K562 (cell line): Measurements from ENCODE around the gene CNOT6L. TPM values are rescaled to one million over a fixed set of nuclear protein-coding genes. Genes with fewer than 3 reads are reported as not detected.

Source experiments
- ARID4B ChIP-seq: sonication (generic); formaldehyde crosslinking; IDR thresholded peaks from 2 replicates; pipeline ENCODE4 v1.8.0; 2022; ENCODE audit warnings: mild to moderate bottlenecking, missing genetic modification reagents
- UBTF ChIP-seq, 2 experiments: IDR thresholded peaks; 2 replicates each; pipeline ENCODE4 v1.6.1; 2012; ENCODE audit warnings: improper control_type of control experiment in 2 of 2, low read depth in 2 of 2, low read length in 2 of 2, borderline replicate concordance in 1 of 2
- ZHX1 ChIP-seq: fragments of 150-350 bp; conservative IDR thresholded peaks from 2 replicates; pipeline ENCODE4 v1.6.1; 2014; ENCODE audit warnings: low read length
- polyA plus RNA-seq, 8 experiments: library from polyadenylated mRNA; depleted of rRNA in 4 of 8; stranded (reverse) in 5 of 8; unstranded in 3 of 8; fragments of >200 nt; fragmentation: Nextera tagmentation in 2 of 8; fragmentation: Illumina TruSeq in 1 of 8; extraction: Ambion mirVana in 2 of 8; extraction: Trizol in 1 of 8; gene quantifications; 2 replicates each; pipeline versions ENCODE4 v1.2.1 to v1.2.3, GENCODE V29; 2011 to 2014; ENCODE audit warnings: inconsistent platforms in 1 of 8, missing spikeins in 1 of 8
- total RNA-seq, 7 experiments: library from RNA; depleted of rRNA in 6 of 7; stranded (reverse); fragments of >200 nt in 6 of 7; fragmentation: Illumina TruSeq in 2 of 7; extraction: Trizol in 2 of 7; gene quantifications; 2 replicates each; pipeline versions ENCODE4 v1.2.1 to v1.2.3, GENCODE V29; 2011 to 2021; ENCODE audit warnings: low replicate concordance in 1 of 7

The CNOT6L gene
- total and polyA plus RNA-seq, 9 of the 15 experiments (the other 6 are each of a cell fraction or from before 2014, with no cell fraction given): 3.7 to 27.9 (median 6.5) TPM

GRCh38 chr4:77845400-77845799 is 26.2 kb upstream of the CNOT6L start (continued):
- TF ChIP-seq ARID4B (CRISPR knock-in tag) (no peak), ZHX1 (no peak), UBTF (IDR thresholded peaks at IDR 0.05; ENCODE audit: borderline replicate concordance in 1 of 2, low read depth in 2 of 2, low read length in 2 of 2) (no peak)
- TF ChIP-seq, all 486 proteins: peak for 0
